ENCODE measurements around the gene CRISPLD2. TPM values are rescaled to one million over a fixed set of nuclear protein-coding genes. Genes with fewer than 3 reads are reported as not detected.

CRISPLD2 gene
- total and polyA plus RNA-seq, 10 of the 15 experiments (the other 5 are each of a cell fraction or from before 2014, with no cell fraction given), result 0.03 to 0.30 (median 0.08) TPM; not detected in 5

GRCh38 chr16:84898447-84898846, 78.7 kb downstream of the CRISPLD2 start:
- intact Hi-C loops (cut with micrococcal nuclease; ENCODE audit: unreplicated experiment), result loop anchor here (10.0 kb wide), 1 partner anchor 144 kb away; no protein-coding TSS in a partner anchor
- FAIRE-seq, result no peak

More at GRCh38 chr16:84898447-84898846, 78.7 kb downstream of the CRISPLD2 start:
- H3K79me2 ChIP-seq (ENCODE audit: control insufficient read depth, insufficient read depth, low read length), result no peaks in the 10 kb centered on the region
- CTCF ChIA-PET, result interaction anchor here (1.5 kb wide), 1 partner anchor 23 kb away, joined by 4 read pairs; no protein-coding TSS in a partner anchor
- no peak overlapping the region for H3K4me3 ChIP-seq
- POLR2A ChIA-PET, result no interaction called here
- no peak for TF ChIP-seq EGR1 (IDR thresholded peaks at IDR 0.05; ENCODE audit: borderline replicate concordance in 1 of 2, low read depth in 2 of 2, low read length in 2 of 2)
- no peak for TF ChIP-seq ETV6 (conservative IDR thresholded peaks at IDR 0.05 in 1 of 2, IDR thresholded peaks at IDR 0.05 in 1 of 2; ENCODE audit: borderline replicate concordance in 1 of 2, low read depth in 1 of 2)
- TF ChIP-seq PAX8 (IDR thresholded peaks at IDR 0.05), result no peak
- TF ChIP-seq NR2C1 (IDR thresholded peaks at IDR 0.05), result no peak
- TF ChIP-seq IRF4 (IDR thresholded peaks at IDR 0.05; ENCODE audit: low read depth, low read length), result no peak
- no peak for TF ChIP-seq ZBTB33 (IDR thresholded peaks at IDR 0.05)
- no peak for TF ChIP-seq BRCA1 (IDR thresholded peaks at IDR 0.05; ENCODE audit: low read depth, low read length)
- no peak for TF ChIP-seq FOXM1 (IDR thresholded peaks at IDR 0.05; ENCODE audit: low read depth, low read length)
- no peak for TF ChIP-seq ZNF592 (IDR thresholded peaks at IDR 0.05)
- no peak for TF ChIP-seq BACH1 (IDR thresholded peaks at IDR 0.05; ENCODE audit: borderline replicate concordance)
- TF ChIP-seq ASH2L (IDR thresholded peaks at IDR 0.05; ENCODE audit: borderline replicate concordance, low read depth), result no peak
- no peak for TF ChIP-seq ZNF274 (IDR thresholded peaks at IDR 0.05; ENCODE audit: insufficient read depth, insufficient read length)
- TF ChIP-seq CBFB (IDR thresholded peaks at IDR 0.05; ENCODE audit: low read depth), result no peak
- no peak for TF ChIP-seq ZNF217 (IDR thresholded peaks at IDR 0.05)
- no peak for TF ChIP-seq CEBPZ (IDR thresholded peaks at IDR 0.05; ENCODE audit: low read depth, low read length)
- 28% methylated on average over 2 of the region's 2 CpGs for WGBS (ENCODE audit: insufficient coverage, insufficient replicate concordance, low lambda C conversion rate, missing lambda C conversion rate)
- H4K20me1 ChIP-seq (ENCODE audit: control insufficient read depth, insufficient read depth), result no peaks in the 10 kb centered on the region
- no peaks in the 10 kb centered on the region; a peak in 1 of 4 replicates for H3K27me3 ChIP-seq (replicated peaks in 1 of 2; ENCODE audit: control insufficient read depth in 2 of 2, insufficient read depth in 2 of 2, low read length in 1 of 2)
- SMC1A ChIA-PET (ENCODE audit: uncharacterized antibody, unreplicated experiment), result interaction anchor here (1.7 to 2.4 kb wide), 2 partner anchors 18 to 25 kb away, joined by 4 to 5 read pairs; no protein-coding TSS in a partner anchor
- DNase-seq (ENCODE audit: low read depth, low spot score) (no peak), ATAC-seq (no peak)
- H3K9me3 ChIP-seq (replicated peaks; ENCODE audit: control insufficient read depth, insufficient read depth, low read length), result no peaks in the 10 kb centered on the region; the same call in 2 of the 3 replicates
- in situ Hi-C loops (cut with MboI), result no loop called here
- H3K4me1 ChIP-seq (ENCODE audit: control insufficient read depth, insufficient read depth, low read length), result peaks cover 3% of the 10 kb centered on the region
- no peaks in the 10 kb centered on the region for H3K36me3 ChIP-seq (ENCODE audit: control insufficient read depth in 2 of 2, insufficient read depth in 2 of 2, low read length in 1 of 2)
- no peak overlapping the region for H2AFZ ChIP-seq (ENCODE audit: control insufficient read depth, low read depth, low read length)
- no peak overlapping the region for H3K27ac ChIP-seq (ENCODE audit: control insufficient read depth, insufficient read depth)
- no peak overlapping the region for H3K4me2 ChIP-seq (ENCODE audit: control insufficient read depth, insufficient read depth)
- H3K9ac ChIP-seq (ENCODE audit: control insufficient read depth, insufficient read depth, low read length), result no peak overlapping the region
- RAD21 ChIA-PET (ENCODE audit: unreplicated experiment), result no interaction called here
- no TSS peak for BruUV-seq (replicated peaks)

Measured in GM12878 (cell line).